HG02884 (cell line): ENCODE results near the gene MYRF.

ENCODE experiments used
- ATAC-seq: cut with Tn5 transposase; IDR thresholded peaks from one replicate; pipeline ENCODE4 v1.9.1; 2021; ENCODE audit warnings: mild to moderate bottlenecking, moderate library complexity; ENCODE audit not compliant: unreplicated experiment

The MYRF gene

DNA sequence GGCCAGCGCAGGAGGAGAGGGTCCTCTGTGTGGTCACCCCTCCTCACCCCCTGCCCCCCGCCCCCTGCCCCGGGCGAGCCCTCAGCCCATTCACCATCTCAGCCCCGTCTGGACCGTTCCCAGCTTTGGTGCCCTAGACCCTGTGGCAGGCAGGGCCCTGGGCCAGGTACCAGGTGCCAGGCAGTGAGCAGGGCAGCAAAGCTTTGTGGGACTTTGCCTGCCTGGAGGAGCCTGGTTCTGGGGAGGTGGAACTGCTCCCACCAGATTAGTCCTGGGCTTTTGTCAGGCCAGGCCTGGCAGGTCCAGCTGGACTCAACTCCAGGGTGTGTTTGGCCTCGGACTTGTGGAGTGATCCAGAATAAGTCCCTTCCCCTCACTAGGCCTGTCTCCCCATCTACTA lies 13.7 kb upstream of the MYRF start:
- ATAC-seq = no peak

DNA sequence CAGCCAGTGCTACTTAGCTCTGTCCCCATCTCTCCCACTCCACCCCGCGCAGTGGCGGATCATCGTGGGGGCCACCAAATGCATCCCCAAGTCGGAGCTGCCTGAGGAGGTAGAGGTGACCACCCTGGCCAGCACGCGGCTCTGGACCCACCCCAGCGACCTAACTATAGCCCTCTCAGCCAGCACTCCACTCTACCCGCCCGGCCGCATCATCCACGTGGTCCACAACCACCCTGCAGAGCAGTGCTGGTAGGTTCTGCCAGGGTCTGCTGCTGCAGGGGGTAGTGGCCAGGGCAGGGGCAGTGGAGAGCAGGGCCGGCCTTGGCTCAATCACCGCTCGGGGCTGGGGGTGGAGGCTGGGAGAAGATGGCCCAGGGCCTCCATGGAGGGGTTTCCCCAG lies 13.0 kb upstream of the MYRF start:
- no peak for ATAC-seq

DNA sequence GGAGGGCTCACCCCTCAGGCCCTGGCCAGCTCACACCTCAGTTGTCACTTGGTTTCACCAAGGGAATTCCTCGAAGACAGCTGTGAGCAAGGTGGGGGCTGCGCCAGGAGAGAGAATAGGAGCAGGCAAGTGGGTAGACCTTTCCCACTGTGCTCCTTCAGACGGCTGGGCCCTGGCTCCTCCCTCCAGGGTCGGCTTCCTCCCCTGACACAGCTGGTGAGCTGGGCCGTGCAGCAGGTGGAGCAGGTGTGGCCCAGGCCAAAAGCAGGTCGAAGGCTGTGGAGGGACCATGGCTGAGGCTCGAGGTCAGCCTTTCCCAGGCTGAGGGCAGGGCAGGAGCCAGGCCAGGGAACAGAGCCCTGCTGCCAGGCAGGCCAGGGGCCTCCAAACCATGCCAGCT lies 12.5 kb upstream of the MYRF start:
- no peak for ATAC-seq

DNA sequence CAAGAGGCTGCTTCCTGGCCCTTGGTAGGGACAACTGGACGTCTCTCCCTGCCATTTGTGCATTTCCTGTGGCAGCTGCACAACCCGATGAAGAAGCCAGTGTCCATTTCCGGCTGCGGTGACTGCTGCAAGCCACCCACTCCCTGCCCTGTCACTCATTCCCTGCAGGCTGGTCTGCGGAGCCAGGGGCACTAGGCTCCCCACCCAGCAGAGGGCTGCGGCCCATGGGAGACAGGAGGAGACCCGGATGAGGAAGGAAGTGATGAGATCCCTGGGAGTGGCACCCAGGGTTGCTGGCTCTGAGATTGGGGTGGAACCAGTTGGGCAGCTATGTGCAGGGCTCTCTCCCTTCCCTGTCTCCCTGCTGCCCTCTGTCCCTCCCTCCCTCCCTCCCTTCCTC lies 10.0 kb upstream of the MYRF start:
- ATAC-seq = no peak

DNA sequence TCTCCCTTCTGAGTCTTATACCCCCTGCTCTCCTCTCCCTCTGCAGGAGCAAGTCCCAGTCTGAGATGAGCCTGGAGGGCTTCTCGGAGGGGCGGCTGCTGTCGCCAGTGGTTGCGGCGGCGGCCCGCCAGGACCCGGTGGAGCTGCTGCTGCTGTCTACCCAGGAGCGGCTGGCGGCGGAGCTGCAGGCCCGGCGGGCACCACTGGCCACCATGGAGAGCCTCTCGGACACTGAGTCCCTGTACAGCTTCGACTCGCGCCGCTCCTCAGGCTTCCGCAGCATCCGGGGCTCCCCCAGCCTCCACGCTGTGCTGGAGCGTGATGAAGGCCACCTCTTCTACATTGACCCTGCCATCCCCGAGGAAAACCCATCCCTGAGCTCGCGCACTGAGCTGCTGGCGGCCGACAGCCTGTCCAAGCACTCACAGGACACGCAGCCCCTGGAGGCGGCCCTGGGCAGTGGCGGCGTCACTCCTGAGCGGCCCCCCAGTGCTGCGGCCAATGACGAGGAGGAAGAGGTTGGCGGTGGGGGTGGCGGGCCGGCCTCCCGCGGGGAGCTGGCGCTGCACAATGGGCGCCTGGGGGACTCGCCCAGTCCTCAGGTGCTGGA lies 8.8 kb upstream of the MYRF start:
- ATAC-seq = no peak

DNA sequence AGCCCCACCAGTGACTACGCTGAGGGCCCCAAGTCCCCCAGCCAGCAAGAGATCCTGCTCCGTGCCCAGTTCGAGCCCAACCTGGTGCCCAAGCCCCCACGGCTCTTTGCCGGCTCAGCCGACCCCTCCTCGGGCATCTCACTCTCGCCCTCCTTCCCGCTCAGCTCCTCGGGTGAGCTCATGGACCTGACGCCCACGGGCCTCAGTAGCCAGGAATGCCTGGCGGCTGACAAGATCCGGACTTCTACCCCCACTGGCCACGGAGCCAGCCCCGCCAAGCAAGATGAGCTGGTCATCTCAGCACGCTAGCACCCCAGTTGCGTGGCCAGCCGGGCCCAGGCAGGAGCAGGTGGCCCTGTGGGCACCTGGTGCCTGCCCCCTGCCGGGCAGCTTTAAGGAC lies 8.3 kb upstream of the MYRF start:
- no peak for ATAC-seq

DNA sequence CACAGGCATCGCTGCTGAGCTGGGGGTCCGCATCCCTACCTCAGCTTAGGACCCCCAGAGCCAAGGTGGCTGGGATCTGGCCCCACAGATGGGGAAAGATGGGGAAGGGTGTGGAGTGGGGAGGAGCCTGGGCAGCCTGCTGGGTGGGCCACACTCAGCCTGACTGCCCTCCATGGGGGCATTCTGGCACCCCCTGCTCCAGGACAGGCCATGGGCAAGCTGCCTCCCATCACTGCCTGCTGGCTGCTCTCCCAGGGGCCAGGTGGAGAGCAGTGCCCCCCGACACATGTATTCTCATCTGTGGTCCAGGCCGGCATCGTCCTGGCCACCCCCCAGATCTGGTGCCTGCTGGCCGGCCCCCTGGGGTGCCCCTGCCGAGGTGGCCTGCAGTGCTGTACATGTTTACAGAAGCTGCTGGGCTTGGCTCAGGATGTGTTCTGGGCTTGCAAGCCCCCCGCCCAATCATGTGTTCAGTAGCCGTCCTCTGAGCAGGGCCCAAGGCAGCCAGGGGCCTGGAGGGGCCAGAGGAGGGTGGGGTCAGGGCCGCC lies 7.8 kb upstream of the MYRF start:
- no peak for ATAC-seq

DNA sequence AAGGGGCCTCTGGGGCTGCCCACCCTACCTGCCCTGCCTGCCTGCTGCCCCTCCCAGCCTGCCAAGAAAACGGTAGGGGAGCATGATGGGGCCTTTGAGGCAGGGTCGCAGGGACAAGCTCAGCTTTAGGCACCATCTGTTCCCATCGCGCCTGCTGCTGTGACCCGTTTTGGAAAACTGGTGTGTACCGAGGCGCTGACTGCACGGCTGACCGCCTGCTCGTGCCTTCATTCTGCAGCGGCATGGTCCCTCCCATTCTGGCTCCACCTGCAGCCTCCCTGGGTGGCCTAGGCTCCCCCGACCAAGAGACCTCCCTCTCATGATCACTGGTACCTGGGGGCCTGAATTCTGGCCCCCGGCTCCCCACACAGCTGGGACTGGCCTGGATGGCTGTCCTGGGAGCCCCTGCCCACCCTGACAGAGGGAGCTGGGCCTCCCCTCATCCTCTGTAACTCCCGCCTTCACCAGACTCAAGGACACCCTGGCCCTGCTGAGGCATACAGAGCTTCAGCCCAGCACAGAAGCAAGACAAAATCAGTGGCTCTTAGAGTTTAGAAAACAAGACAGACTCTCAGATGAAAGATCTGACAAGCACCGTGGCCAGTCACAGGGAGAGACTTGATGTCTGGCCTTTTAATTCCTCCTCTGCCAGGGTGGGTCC lies 6.5 kb upstream of the MYRF start:
- ATAC-seq = no peak

DNA sequence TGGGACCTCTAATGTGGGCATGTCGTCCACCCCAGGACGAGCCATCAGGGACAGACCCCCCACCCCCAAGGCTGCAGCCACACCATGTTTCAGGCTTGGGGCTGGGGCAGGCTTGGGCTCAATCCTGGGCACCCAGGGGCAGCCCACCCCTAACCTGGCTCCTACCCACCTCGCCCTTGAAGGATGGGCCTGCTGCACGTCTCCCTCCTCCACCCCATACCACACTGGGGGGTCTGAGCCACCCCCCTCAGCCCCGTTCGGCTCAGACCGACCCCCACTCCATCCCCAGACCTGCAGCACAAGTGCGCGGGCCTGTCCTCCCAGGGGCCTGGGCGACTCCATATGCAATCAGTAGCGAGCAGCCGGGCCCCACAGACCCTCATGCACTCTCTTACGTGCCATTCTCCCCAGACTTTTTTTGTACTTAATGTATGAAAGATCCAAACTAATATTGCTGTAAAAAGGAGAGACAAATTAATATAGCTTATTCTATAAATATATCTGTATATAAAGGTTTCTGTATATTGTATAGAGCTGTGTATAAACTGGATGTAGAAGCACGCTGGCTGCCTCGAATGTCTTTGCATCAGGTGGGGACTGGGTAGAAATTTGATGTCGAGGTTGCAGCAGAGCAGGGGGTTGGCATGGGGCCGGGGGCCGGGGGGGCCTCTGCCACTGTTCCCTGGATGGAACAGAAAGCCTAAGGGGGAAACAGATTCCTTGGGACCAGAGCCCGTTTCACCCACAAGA lies 5.8 kb upstream of the MYRF start:
- no peak for ATAC-seq

DNA sequence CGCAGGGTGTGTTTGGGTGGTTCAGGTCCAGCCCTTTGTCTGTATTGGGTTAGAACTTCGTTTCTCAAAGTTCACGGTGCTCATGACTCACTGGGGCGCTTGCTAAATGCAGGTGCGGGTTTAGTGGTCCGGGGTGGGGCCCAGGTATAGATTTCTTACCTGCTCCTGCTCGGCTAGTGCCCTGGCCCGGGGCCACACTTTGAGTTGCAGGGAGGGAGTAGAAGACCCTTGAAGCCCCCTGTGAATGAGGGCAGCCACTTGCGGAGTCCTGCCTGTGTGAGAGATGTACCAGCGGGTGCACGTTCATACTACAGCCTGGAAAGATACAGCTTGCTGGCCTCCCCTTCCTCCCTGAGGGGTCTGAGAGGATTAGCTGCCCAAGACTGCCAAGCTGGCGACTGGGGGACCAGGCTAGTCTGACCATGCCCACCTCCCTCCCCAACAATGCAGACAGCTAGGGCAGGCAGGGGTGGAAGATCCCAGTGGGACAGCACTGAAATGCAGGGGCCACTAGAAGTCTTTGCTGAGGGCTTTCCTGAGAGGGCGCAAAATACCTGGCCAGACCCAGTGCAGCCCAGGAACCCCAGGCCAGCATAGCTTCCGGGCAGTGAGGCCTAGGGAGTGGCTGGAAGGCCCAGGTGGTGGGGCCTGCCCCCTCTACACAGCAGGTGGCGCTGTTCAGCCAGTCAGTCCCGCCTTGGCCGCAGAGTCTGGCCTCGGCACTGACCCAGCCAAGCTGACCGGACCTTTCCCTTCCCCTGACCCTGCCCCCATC lies 5.1 kb upstream of the MYRF start:
- no peak for ATAC-seq

DNA sequence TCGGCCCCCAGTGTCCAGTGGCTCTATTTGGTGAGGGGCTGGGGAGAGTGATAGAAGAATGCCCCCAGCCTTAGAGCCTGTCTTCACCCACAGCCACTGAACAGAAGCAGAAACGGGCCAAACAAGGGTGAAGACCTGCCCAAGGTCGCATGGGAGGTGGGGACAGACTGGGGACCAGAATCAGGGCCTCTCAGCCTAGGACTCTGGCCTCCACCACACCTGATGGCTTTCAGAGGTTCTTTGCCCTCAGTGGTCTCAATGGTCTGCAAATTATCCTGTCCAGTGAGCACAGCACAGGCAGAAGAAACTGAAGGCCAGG lies 4.5 kb upstream of the MYRF start:
- ATAC-seq = no peak

DNA sequence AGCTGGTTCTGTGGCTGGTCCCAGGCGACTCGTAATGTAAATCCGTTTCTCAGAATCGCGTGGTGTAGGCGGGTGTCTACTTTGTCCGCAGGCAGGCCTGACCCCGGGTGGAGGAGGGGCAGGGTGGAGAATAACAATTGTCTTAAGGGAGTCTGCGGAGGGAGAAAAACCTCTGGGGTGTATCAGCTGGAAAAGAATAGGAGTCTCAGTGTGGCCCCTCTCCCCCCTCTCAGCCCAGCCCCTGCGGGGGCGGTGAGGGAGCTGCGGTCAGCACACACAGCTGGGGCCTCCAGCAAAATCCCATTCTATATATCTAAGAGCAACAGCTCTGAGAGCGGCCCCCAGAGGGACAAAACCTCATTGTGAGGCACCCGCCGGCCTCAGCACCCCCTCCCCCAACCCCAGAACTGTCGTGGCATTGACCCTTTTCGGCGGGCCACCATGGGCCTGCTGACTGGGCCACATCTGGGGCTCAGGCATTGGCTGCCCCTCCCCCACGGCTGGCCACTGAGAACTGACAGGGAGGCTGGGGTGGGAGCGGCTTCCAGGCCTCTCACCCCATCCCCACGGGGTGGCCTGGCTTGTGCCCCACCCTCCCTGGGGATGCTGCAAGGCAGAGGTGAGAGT lies 2.7 kb upstream of the MYRF start:
- no peak for ATAC-seq

DNA sequence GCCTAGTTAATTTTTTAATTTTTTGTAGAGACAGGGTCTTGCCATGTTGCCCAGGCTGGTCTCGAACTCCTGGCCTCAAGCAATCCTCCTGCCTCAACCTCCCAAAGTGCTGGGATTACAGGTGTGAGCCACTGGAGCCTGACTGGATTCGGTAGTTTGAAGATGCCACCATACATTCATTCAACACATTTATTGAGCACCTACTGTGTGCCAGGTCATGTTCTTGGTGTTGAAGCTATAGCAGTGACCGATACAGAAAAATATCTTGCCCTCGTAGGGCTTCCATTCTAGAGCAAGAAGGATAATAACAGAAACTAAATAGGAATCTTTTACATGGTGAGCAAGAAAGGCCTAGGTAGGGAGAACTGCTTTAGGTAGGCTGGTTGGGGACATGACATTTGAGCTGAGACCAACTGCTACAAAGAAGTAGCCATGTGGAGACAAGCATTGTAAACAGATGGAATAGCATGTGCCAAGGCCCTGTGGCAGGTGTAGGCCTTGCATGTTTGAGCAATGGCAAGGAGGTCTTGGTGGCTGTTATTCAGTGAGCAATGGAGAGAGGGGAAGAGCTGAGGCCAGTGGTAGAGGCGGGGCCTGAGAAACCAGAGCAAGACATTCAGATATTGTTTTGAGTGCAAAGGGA lies 1.7 kb upstream of the MYRF start:
- ATAC-seq = no peak

DNA sequence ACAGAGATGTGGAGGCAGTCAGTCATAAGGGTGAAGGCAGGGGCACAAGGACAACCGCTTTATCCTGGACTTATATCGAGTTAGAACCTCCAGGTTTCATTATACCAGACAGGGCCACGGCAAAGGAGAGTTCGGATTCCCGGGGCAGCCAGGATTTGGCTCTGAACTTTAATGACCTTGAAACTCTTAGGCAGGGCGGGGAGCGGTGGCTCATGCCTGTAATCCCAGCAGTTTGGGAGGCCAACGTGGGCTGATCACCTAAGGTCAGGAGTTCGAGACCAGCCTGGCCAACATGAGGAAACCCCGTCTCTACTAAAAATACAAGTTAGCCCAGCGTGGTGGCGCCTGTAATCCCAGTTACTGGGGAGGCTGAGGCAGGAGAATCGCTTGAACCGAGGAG lies 1.1 kb upstream of the MYRF start:
- ATAC-seq = no peak

DNA sequence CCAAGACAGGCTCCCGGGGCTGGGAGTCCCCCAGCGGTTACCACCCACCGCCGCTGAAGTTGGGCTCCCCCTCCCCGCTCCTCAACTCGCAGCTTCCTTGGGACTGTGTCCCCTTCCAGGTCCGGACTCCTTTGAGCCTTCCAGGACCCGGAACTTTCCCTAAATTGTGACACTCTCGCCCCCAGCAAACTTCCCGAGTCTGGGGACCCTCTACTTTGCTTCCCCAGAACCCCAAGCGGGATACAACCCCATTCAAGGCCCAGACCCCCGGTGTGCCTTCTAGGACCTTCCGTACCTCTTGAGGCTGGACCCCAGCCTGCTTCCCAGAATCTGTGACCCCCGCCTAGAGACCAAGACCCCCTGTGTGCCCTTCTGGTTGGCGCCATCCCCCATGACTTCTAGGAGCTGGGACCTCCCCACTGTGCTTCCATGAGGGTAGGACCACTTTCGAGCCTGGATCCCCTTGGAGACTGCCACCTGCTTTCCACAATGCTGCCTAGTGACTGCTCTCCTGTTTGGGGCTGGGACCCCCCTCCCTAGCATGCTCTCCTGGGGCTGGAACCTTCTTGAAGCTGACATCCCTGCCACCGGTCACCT lies 587 bp downstream of the MYRF start:
- no peak for ATAC-seq

DNA sequence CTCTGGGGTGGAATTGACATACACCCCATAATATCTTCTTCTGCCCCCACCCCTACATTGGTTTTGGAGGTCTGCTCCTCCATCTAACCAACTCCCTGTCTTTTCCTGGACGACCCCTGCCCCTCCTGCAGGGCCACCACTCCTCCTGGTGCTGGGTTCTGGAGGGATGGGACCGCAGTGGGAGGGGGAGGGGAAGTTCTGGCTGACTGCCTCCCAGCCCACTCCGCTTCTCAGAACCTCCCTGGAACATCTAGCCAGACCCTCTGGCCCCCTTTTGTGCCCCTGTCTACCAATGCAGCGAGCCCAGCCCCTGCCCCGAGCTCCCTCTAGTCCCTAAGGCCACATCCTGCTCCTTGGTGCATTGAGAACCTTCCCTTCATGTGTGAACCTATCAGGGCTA lies 1.2 kb downstream of the MYRF start:
- no peak for ATAC-seq

DNA sequence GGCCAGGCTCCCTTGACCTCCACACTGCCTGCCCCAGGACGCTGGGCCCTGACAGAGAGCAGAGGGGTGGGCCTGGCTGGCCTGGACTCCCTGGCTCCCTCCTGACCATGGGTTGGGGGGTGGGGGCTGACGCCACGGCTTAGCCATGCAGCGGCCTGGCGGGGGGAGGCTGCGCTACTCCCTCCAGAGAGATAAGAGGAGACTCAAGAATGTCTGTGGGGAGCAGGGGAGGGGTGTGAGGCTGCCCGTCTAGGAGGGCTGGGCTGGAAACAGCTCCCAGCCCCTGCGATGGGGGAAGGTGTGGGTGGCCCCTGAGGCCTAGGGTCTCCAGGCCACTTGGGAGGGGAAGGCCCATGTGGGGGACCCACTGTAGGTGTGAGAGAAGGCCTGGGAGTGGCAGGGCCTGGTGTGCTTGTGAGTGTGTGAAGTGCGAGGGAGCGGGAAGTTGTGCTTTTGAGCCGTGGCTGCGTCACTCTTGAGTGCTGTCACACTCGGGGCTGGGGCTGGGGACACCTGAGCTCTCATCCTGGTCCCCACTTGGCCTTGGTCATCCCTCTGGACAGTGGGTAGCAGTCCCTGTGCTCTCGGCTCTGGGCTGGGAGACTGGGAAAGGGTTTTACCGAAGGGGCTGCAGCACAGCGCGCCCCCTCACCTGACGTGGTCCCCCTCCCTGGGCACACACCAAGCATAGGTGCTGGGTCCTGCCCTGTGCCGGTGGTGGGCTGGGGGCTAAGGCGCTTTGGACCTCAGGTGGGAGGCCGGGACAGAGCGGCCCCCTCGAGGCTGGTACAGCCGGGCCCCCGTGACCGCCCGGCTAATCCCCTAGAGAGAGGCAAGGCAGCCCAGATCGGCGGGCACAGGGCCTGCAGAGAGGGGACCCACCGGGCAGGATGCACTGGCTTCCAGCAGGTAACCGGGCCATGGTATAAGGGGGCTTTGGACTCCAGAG lies 2.4 kb downstream of the MYRF start:
- ATAC-seq = no peak

DNA sequence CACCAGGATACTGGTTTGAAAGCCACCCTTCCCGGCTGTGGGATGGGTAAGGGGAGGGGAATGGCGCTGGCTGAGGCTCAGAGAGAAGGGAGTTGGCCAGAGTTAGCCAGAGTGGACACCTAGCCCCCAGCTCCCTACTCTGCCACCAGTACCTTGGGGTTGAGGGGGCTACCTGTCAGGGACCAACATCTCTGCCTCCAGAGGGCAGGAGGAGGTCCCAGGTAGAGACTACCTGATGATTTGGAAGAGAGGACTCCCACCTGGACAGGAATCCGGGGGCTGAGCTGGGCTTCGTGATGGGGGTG lies 3.7 kb downstream of the MYRF start:
- no peak for ATAC-seq

DNA sequence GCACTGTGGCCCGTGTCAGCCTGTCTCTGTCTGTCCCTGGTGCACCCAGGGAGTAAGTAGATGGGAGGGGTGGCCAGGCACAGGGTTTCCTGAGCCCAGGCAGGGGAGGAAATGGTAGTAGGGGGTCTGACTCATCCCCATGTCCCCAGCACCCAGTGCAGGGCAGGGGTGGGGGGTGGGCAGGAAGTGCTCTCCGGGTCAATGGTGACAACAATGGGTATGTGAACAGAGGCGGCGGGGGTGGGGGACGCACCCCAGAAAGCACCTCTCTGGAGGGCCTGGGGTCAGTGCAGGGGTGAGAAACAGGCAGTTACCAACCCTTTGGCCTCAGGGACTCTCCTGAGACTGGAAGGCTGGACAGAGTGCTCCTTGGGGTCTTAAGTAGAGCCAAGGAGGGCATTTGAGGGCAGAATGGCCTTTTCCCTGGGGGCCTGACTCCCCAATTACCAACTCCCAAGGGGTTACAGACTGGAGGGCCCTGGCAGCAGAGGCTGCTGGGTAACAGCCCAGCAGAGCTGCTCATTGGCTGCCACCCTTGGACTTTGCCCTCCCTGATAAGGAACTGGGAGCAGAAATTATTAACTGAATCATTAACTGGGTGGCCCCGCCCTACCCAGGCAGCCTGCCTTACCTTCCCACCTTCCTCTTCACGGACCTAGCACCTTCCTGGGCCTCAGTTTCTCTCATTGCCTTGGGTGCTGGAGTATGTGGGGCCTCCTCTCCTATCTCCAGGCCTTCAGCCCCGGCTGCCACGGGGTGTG lies 4.2 kb downstream of the MYRF start:
- no peak for ATAC-seq
